ENCODE measurements around the gene MYBPH. TPM values are rescaled to one million over a fixed set of nuclear protein-coding genes. Genes with fewer than 3 reads are reported as not detected.

MYBPH gene
- total RNA-seq, 2 donors from 2014 or later = not detected

GRCh38 chr1:203219934-203220333 is 44.3 kb upstream of the MYBPH start:
- H3K27ac Mint-ChIP-seq = no peak overlapping the region
- H3K27me3 Mint-ChIP-seq (ENCODE audit: insufficient read depth) = peaks cover 31% of the 10 kb centered on the region
- no peaks in the 10 kb centered on the region for H3K9me3 ChIP-seq (ENCODE audit: control insufficient read depth, low read length)
- H3K27ac ChIP-seq (ENCODE audit: low read depth, low read length) = no peak overlapping the region
- no peak overlapping the region for H3K4me3 ChIP-seq (ENCODE audit: low read length)
- H3K9ac ChIP-seq (ENCODE audit: extremely low read depth, low read length, poor library complexity, severe bottlenecking) = no peak overlapping the region
- H3K4me1 ChIP-seq (ENCODE audit: control insufficient read depth, insufficient read depth, low read length) = no peaks in the 10 kb centered on the region
- H3K4me1 Mint-ChIP-seq = peaks cover 9% of the 10 kb centered on the region
- 81 to 86% methylated on average over 5 to 8 of the region's 8 CpGs for WGBS, 2 experiments (ENCODE audit: insufficient coverage in 1 of 2, insufficient read length in 1 of 2)
- H3K36me3 ChIP-seq (ENCODE audit: control insufficient read depth, insufficient read depth, low read length) = no peaks in the 10 kb centered on the region
- no peaks in the 10 kb centered on the region for H3K36me3 Mint-ChIP-seq (ENCODE audit: low read depth)
- no peak for TF ChIP-seq CTCF (conservative IDR thresholded peaks at IDR 0.05)
- no peaks in the 10 kb centered on the region for H3K9me3 Mint-ChIP-seq
- H3K4me3 Mint-ChIP-seq = no peak overlapping the region
- H3K27me3 ChIP-seq (ENCODE audit: control insufficient read depth, insufficient read depth, low read length, poor library complexity, severe bottlenecking) = peaks cover 13% of the 10 kb centered on the region
- peak; percentile 75 for DNase-seq

- 84% methylated on average over 1 of the region's 1 CpG; no CpG with 5 or more reads in 1 of the 2 experiments for WGBS, 2 experiments (ENCODE audit: insufficient coverage in 1 of 2, insufficient read length in 1 of 2)
- H3K4me1 Mint-ChIP-seq = peaks cover 10% of the 10 kb centered on the region
- Histone ChIP-seq H3K9me3 (ENCODE audit: control insufficient read depth, low read length) (no peaks in the 10 kb centered on the region), H3K36me3 (ENCODE audit: control insufficient read depth, insufficient read depth, low read length) (no peaks in the 10 kb centered on the region), H3K9ac (ENCODE audit: extremely low read depth, low read length, poor library complexity, severe bottlenecking) (no peak overlapping the region), H3K27ac (ENCODE audit: low read depth, low read length) (no peak overlapping the region), H3K4me1 (ENCODE audit: control insufficient read depth, insufficient read depth, low read length) (no peaks in the 10 kb centered on the region), H3K4me3 (ENCODE audit: low read length) (no peak overlapping the region), H3K27me3 (ENCODE audit: control insufficient read depth, insufficient read depth, low read length, poor library complexity, severe bottlenecking) (peaks cover 12% of the 10 kb centered on the region)
- H3K27me3 Mint-ChIP-seq (ENCODE audit: insufficient read depth) = peaks cover 30% of the 10 kb centered on the region
- H3K9me3 Mint-ChIP-seq = no peaks in the 10 kb centered on the region
- H3K27ac Mint-ChIP-seq = no peak overlapping the region
- H3K4me3 Mint-ChIP-seq = no peak overlapping the region
- DNase-seq = peak; percentile 33
- H3K36me3 Mint-ChIP-seq (ENCODE audit: low read depth) = no peaks in the 10 kb centered on the region
- no peak for TF ChIP-seq CTCF (conservative IDR thresholded peaks at IDR 0.05)
Observed at GRCh38 chr1:203219171-203219570, 43.5 kb upstream of the MYBPH start.

- Mint-ChIP-seq H3K4me1 (peaks cover 10% of the 10 kb centered on the region), H3K4me3 (no peak overlapping the region), H3K27ac (no peak overlapping the region), H3K9me3 (no peaks in the 10 kb centered on the region), H3K27me3 (ENCODE audit: insufficient read depth) (peaks cover 29% of the 10 kb centered on the region), H3K36me3 (ENCODE audit: low read depth) (no peaks in the 10 kb centered on the region)
- H3K36me3 ChIP-seq (ENCODE audit: control insufficient read depth, insufficient read depth, low read length) = no peaks in the 10 kb centered on the region
- no peaks in the 10 kb centered on the region for H3K4me1 ChIP-seq (ENCODE audit: control insufficient read depth, insufficient read depth, low read length)
- WGBS, 2 experiments (ENCODE audit: insufficient coverage in 1 of 2, insufficient read length in 1 of 2) = 91 to 93% methylated on average over 7 of the region's 7 CpGs
- H3K27me3 ChIP-seq (ENCODE audit: control insufficient read depth, insufficient read depth, low read length, poor library complexity, severe bottlenecking) = no peaks in the 10 kb centered on the region
- H3K27ac ChIP-seq (ENCODE audit: low read depth, low read length) = no peak overlapping the region
- H3K9me3 ChIP-seq (ENCODE audit: control insufficient read depth, low read length) = no peaks in the 10 kb centered on the region
- no peak overlapping the region for H3K9ac ChIP-seq (ENCODE audit: extremely low read depth, low read length, poor library complexity, severe bottlenecking)
- no peak overlapping the region for H3K4me3 ChIP-seq (ENCODE audit: low read length)
- no peak for TF ChIP-seq CTCF (conservative IDR thresholded peaks at IDR 0.05)
- DNase-seq = peak; percentile 60
Observed at GRCh38 chr1:203217668-203218067, 42.0 kb upstream of the MYBPH start.

Measured in endodermal cell (in vitro differentiated cells).